Transverse colon (tissue), 4 donors: ENCODE measurements around the gene MTA1. TPM values are rescaled to one million over a fixed set of nuclear protein-coding genes. Genes with fewer than 3 reads are reported as not detected.

Experiments
- DNase-seq: peaks from one replicate; pipeline ENCODE4 v3.0.0-alpha.2; 2019
- H3K27ac ChIP-seq, 4 donors: fragments of 200-600 bp; sonication (generic); 2 replicates each; pipeline ENCODE4 v1.5.1; 2016 to 2018; ENCODE audit warnings: inconsistent platforms in 4 of 4
- H3K27me3 ChIP-seq: fragments of 200-600 bp; sonication (generic); 2 replicates; pipeline ENCODE4 v1.5.1; 2017; ENCODE audit warnings: inconsistent platforms
- H3K36me3 ChIP-seq, 4 donors: fragments of 200-600 bp; sonication (generic); 2 replicates each; pipeline ENCODE4 v1.5.1; 2017 to 2019; ENCODE audit warnings: inconsistent platforms in 4 of 4
- H3K4me1 ChIP-seq, 4 donors: fragments of 200-600 bp; sonication (generic); 2 replicates each; pipeline ENCODE4 v1.5.1; 2017 to 2020; ENCODE audit warnings: inconsistent platforms in 4 of 4
- H3K4me3 ChIP-seq, 4 donors: fragments of 200-600 bp; sonication (generic); 1 replicate in 1 of 4; 2 replicates in 3 of 4; pipeline versions ENCODE4 v1.5.1 to v1.6.1; 2017 to 2019; ENCODE audit warnings: inconsistent platforms in 4 of 4
- H3K9me3 ChIP-seq, 2 donors: fragments of 200-600 bp; sonication (generic); 2 replicates each; pipeline ENCODE4 v1.5.1; 2017 to 2019; ENCODE audit warnings: inconsistent platforms in 2 of 2
- CTCF ChIP-seq, 5 experiments: fragments of 200-600 bp in 3 of 5; fragments of 450-650 bp in 2 of 5; sonication (generic) in 3 of 5; IDR thresholded peaks; 1 replicate in 2 of 5; 2 replicates in 3 of 5; pipeline ENCODE4 v1.5.1; 2016 to 2017; ENCODE audit warnings: antibody characterized with exemption in 5 of 5, inconsistent platforms in 3 of 5, mild to moderate bottlenecking in 2 of 5, moderate library complexity in 1 of 5
- EP300 ChIP-seq: sonication (generic); formaldehyde crosslinking; IDR thresholded peaks from one replicate; pipeline ENCODE4 v1.6.1; 2017; ENCODE audit warnings: antibody characterized with exemption, low read depth
- POLR2A ChIP-seq: fragments of 450-650 bp; IDR thresholded peaks from one replicate; pipeline ENCODE4 v1.6.1; 2016; ENCODE audit warnings: antibody characterized with exemption, mild to moderate bottlenecking, moderate library complexity
- POLR2AphosphoS5 ChIP-seq, 3 donors: sonication (generic); formaldehyde crosslinking; IDR thresholded peaks; one replicate each; pipeline ENCODE4 v1.6.1; 2016; ENCODE audit warnings: antibody characterized with exemption in 3 of 3
- WGBS, 2 donors: methylation state at CpG; one replicate each; pipeline ENCODE4 v1.1.5; 2018; ENCODE audit warnings: low coverage in 1 of 2; 5-methylcytosine and 5-hydroxymethylcytosine counted together
- in situ Hi-C, 4 donors: fragments of 200-750 bp; cut with MboI; loops; one replicate each; pipeline versions ENCODE4 v1.15.0 to v1.15.1; 2017; ENCODE audit warnings: low sequenced_read_pairs in 3 of 4, low pct_ligation_motif_present in 1 of 4, low pct_unique_long_range_greater_than_20kb in 1 of 4
- intact Hi-C: fragments of 100-400 bp; cut with DNase I; formaldehyde crosslinking; loops from one replicate; pipeline ENCODE4 v1.15.1; 2023; ENCODE audit warnings: low total_unique reads
- total RNA-seq, 4 donors: library from RNA; depleted of rRNA; stranded (reverse); fragments of >200 nt; gene quantifications; one replicate each; pipeline ENCODE4 v1.1.0, GENCODE V29; 2016

The MTA1 gene
- total RNA-seq, 4 donors from 2014 or later = 79.4 to 293 (median 106) TPM

GRCh38 chr14:105487986-105488777 lies 68.6 kb downstream of the MTA1 start:
- 21% methylated on average over 14 of the region's 26 CpGs; no CpG with 5 or more reads in 1 of the 2 donors for WGBS, 2 donors
- intact Hi-C loops (no loop called here), in situ Hi-C loops (no loop called here)
- TF ChIP-seq EP300 (no peak), POLR2A (no peak), CTCF (IDR thresholded peaks at IDR 0.05) (no peak), POLR2AphosphoS5 (IDR thresholded peaks at IDR 0.05) (no peak)
- Histone ChIP-seq H3K9me3 (no peaks in the 10 kb centered on the region), H3K4me1 (peaks cover 19 to 78% (median 59%) of the 10 kb centered on the region in 4 donors), H3K27me3 (peaks cover 16% of the 10 kb centered on the region), H3K27ac (peak overlapping the region; percentile 98 to 99 (median 99)), H3K36me3 (no peaks in the 10 kb centered on the region), H3K4me3 (peak overlapping the region in 3 of 4 donors; percentile 38 to 64 (median 60))
- peak; percentile 70 for DNase-seq

- peak overlapping the region in 2 of 4 donors; percentile 60 to 64 for H3K4me3 ChIP-seq
- peaks cover 14 to 70% (median 54%) of the 10 kb centered on the region in 4 donors for H3K4me1 ChIP-seq
- H3K27me3 ChIP-seq = peaks cover 16% of the 10 kb centered on the region
- in situ Hi-C loops = no loop called here
- no peaks in the 10 kb centered on the region for H3K36me3 ChIP-seq
- H3K27ac ChIP-seq = peak overlapping the region; percentile 98 to 99 (median 99)
- no peak for TF ChIP-seq POLR2A
- TF ChIP-seq POLR2AphosphoS5 (IDR thresholded peaks at IDR 0.05) = no peak
- no peak for TF ChIP-seq CTCF (IDR thresholded peaks at IDR 0.05)
- TF ChIP-seq EP300 = no peak
- no peak for DNase-seq
- intact Hi-C loops = no loop called here
- WGBS, 2 donors = 44% methylated on average over 14 of the region's 20 CpGs; no CpG with 5 or more reads in 1 of the 2 donors
- no peaks in the 10 kb centered on the region for H3K9me3 ChIP-seq
Observed at GRCh38 chr14:105488781-105489541, 69.3 kb downstream of the MTA1 start.

GRCh38 chr14:105489542-105490266 lies 70.1 kb downstream of the MTA1 start:
- H3K36me3 ChIP-seq = no peaks in the 10 kb centered on the region
- WGBS, 2 donors = 2% methylated on average over 42 of the region's 44 CpGs; no CpG with 5 or more reads in 1 of the 2 donors
- no peaks in the 10 kb centered on the region for H3K9me3 ChIP-seq
- intact Hi-C loops (loop anchor here (2.0 kb wide), 1 partner anchor 119 kb away; no protein-coding TSS in a partner anchor), in situ Hi-C loops (no loop called here)
- H3K4me3 ChIP-seq = peak overlapping the region; percentile 60 to 81 (median 68)
- TF ChIP-seq POLR2A (peak; percentile 57), CTCF (IDR thresholded peaks at IDR 0.05) (peak; percentile 56 to 87 (median 70)), POLR2AphosphoS5 (IDR thresholded peaks at IDR 0.05) (peak; percentile 36 to 76 (median 54)), EP300 (no peak)
- H3K27ac ChIP-seq = peak overlapping the region; percentile 98 to 99 (median 99)
- peaks cover 14 to 63% (median 52%) of the 10 kb centered on the region in 4 donors for H3K4me1 ChIP-seq
- peak; percentile 93 for DNase-seq
- peaks cover 16% of the 10 kb centered on the region for H3K27me3 ChIP-seq
